Measurements from ENCODE around the gene HAGH.

DNA sequence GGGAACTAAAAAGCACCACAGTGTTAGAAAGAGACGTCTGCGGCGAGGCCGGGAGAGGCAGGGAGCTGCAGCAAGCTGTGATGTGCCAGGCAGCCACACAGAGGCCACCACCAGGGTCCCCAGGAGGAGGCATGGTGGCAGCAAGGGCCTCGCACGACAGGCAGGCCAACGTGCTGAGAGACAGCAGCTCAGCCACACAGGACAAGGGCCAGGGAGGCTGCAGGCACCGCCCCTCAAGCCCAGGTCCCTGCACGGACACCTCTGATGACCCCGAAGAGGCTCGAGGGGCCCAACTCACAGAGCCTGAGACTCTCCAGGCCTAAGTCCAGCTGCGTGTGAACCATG lies 5.7 kb downstream of the HAGH start:
- TF ChIP-seq, protein P1, sequence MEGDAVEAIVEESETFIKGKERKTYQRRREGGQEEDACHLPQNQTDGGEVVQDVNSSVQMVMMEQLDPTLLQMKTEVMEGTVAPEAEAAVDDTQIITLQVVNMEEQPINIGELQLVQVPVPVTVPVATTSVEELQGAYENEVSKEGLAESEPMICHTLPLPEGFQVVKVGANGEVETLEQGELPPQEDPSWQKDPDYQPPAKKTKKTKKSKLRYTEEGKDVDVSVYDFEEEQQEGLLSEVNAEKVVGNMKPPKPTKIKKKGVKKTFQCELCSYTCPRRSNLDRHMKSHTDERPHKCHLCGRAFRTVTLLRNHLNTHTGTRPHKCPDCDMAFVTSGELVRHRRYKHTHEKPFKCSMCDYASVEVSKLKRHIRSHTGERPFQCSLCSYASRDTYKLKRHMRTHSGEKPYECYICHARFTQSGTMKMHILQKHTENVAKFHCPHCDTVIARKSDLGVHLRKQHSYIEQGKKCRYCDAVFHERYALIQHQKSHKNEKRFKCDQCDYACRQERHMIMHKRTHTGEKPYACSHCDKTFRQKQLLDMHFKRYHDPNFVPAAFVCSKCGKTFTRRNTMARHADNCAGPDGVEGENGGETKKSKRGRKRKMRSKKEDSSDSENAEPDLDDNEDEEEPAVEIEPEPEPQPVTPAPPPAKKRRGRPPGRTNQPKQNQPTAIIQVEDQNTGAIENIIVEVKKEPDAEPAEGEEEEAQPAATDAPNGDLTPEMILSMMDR (conservative IDR thresholded peaks at IDR 0.05; ENCODE audit: low read length): no peak
- TF ChIP-seq EZH2phosphoT487 (IDR thresholded peaks at IDR 0.05; ENCODE audit: borderline replicate concordance, low read depth, low read length): no peak

Data from OCI-LY7 (cell line).